Measurements from ENCODE around the gene HSPB1. TPM values are rescaled to one million over a fixed set of nuclear protein-coding genes. Genes with fewer than 3 reads are reported as not detected.
"Not testable (repeated sequence)": the region's sequence is repeated elsewhere in the genome, so short reads cannot be mapped to it uniquely, and the experiment has no call there.

Gene HSPB1
- total RNA-seq, 1 experiment from 2014 or later = 198 TPM

DNA sequence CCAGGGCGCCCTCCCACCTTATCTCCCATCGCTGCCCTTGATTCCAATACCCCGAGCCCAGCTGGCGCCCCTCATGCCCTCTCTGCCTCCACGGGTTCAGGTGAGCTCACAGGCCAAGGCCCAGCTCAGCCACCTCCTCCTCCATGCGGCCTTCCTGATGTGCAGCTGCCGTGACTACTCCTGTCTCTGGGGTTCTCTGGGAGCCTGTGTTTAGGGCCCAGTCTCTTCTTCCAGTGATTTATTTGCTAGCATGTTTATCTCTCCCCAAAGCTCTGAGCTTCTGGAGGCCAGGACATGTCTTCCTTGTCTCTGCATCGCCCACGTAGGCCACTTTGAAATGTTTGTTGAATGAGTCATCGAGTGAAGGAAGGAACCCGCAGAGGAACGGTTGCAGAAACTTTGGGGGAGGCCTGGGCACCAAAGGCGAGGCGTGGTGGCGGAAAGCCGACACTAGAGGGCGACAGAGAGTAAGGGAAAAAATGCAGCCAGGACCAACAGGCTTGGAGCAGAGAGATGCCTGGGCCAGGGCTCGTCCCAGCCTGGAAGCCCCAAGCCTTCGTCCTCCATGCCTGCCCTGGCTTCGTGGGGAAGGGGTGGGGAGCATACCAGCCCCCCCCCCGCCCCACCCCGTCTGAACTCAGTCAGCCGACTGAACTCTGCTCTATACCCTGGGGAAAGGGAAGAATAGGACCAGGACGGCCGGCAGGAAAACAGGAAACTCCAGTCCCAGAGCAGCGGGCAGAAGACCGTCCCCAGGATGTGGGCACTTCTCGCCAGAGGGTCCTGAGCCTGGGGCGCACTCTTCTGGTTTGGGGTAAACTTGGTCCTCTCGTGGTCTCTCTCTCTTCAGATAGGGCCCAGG lies 10.9 kb upstream of the HSPB1 start:
- TF ChIP-seq, protein P1, sequence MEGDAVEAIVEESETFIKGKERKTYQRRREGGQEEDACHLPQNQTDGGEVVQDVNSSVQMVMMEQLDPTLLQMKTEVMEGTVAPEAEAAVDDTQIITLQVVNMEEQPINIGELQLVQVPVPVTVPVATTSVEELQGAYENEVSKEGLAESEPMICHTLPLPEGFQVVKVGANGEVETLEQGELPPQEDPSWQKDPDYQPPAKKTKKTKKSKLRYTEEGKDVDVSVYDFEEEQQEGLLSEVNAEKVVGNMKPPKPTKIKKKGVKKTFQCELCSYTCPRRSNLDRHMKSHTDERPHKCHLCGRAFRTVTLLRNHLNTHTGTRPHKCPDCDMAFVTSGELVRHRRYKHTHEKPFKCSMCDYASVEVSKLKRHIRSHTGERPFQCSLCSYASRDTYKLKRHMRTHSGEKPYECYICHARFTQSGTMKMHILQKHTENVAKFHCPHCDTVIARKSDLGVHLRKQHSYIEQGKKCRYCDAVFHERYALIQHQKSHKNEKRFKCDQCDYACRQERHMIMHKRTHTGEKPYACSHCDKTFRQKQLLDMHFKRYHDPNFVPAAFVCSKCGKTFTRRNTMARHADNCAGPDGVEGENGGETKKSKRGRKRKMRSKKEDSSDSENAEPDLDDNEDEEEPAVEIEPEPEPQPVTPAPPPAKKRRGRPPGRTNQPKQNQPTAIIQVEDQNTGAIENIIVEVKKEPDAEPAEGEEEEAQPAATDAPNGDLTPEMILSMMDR (IDR thresholded peaks at IDR 0.05; ENCODE audit: unreplicated experiment) = peak; percentile 89
- peaks cover 41% of the 10 kb centered on the region for H3K4me1 Mint-ChIP-seq (ENCODE audit: insufficient read depth, unreplicated experiment)
- H3K9me3 Mint-ChIP-seq (ENCODE audit: unreplicated experiment) = no peaks in the 10 kb centered on the region
- peak overlapping the region; percentile 84 for H3K27ac Mint-ChIP-seq (ENCODE audit: low read depth, unreplicated experiment)
- no peaks in the 10 kb centered on the region for H3K27me3 Mint-ChIP-seq (ENCODE audit: insufficient read depth, unreplicated experiment)
- H3K4me3 Mint-ChIP-seq (ENCODE audit: unreplicated experiment) = peak overlapping the region; percentile 29
- no TSS peak for BruUV-seq (replicated peaks)
- intact Hi-C loops (cut with micrococcal nuclease) = loop anchor here (1.0 kb wide), 2 partner anchors 23 to 113 kb away; no protein-coding TSS in a partner anchor
- peak; percentile 99 for DNase-seq (ENCODE audit: unreplicated experiment)
- ChIA-PET CTCF (interaction anchor here (0.6 to 8.6 kb wide), 34 partner anchors 8 to 315 kb away, joined by 3 to 232 read pairs (median 4); no protein-coding TSS in a partner anchor), POLR2A (interaction anchor here (0.6 to 8.8 kb wide), 16 partner anchors 9 to 243 kb away, joined by 3 to 283 read pairs (median 4); partner anchors contain the start of genes HSPB1, MDH2, STYXL1 and YWHAG)
- peaks cover 5% of the 10 kb centered on the region for H3K36me3 Mint-ChIP-seq (ENCODE audit: insufficient read depth, unreplicated experiment)

DNA sequence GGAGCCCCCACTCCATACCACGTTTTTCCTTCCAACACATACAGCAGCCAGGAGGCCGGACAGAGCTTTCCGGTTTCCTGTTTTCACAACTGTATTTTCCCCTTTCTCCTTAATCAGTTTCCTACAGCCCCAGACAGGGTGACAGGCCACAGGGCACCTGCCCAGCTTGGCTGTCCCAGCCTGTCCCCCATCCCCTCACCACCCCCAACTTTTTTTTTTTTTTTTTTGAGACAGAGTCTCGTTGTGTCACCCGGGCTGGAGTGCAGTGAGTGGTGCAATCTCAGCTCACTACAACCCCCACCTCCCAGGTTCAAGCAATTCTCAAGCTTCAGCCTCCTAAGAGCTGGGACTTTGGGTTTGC lies 10.3 kb upstream of the HSPB1 start:
- H3K36me3 Mint-ChIP-seq (ENCODE audit: insufficient read depth, unreplicated experiment) = peaks cover 5% of the 10 kb centered on the region
- ChIA-PET POLR2A (interaction anchor here (1.1 to 8.8 kb wide), 7 partner anchors 16 to 244 kb away, joined by 4 to 283 read pairs (median 14); partner anchors contain the start of genes HSPB1, MDH2, STYXL1 and YWHAG), CTCF (interaction anchor here (0.6 to 8.6 kb wide), 11 partner anchors 10 to 145 kb away, joined by 3 to 232 read pairs (median 5); no protein-coding TSS in a partner anchor)
- peak; percentile 62 for DNase-seq (ENCODE audit: unreplicated experiment)
- H3K27me3 Mint-ChIP-seq (ENCODE audit: insufficient read depth, unreplicated experiment) = no peaks in the 10 kb centered on the region
- H3K4me1 Mint-ChIP-seq (ENCODE audit: insufficient read depth, unreplicated experiment) = peaks cover 47% of the 10 kb centered on the region
- BruUV-seq (replicated peaks) = TSS peak; percentile 88
- TF ChIP-seq, protein P1 (IDR thresholded peaks at IDR 0.05; ENCODE audit: unreplicated experiment) = no peak
- peak overlapping the region; percentile 84 for H3K27ac Mint-ChIP-seq (ENCODE audit: low read depth, unreplicated experiment)
- intact Hi-C loops (cut with micrococcal nuclease) = no loop called here
- no peaks in the 10 kb centered on the region for H3K9me3 Mint-ChIP-seq (ENCODE audit: unreplicated experiment)
- H3K4me3 Mint-ChIP-seq (ENCODE audit: unreplicated experiment) = peak overlapping the region; percentile 29

DNA sequence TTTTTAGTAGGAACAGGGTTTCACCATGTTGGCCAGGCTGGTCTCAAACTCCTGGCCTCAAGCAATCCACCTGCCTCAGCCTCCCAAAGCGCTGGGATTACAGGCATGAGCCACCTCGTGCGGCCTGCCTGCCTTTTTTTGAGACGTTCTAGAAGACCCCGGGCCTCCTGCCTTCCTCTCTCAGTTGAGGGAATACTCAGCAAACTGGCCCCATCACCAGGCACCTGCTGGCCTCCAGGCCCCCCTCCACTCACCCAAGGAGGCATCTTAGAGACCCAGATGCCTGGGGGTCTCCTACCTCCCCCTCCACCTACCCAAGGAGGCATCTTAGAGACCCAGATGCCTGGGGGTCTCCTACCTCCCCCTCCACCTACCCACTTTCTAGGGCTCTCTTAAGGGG lies 9.6 kb upstream of the HSPB1 start:
- CTCF ChIA-PET = interaction anchor here (0.6 to 8.6 kb wide), 5 partner anchors 12 to 146 kb away, joined by 3 to 232 read pairs (median 41); no protein-coding TSS in a partner anchor
- BruUV-seq (replicated peaks) = not testable (repeated sequence)

GRCh38 chr7:76293407-76293901 lies 9.0 kb upstream of the HSPB1 start:
- H3K4me1 Mint-ChIP-seq (ENCODE audit: insufficient read depth, unreplicated experiment) = peaks cover 50% of the 10 kb centered on the region

More for the DNA sequence above, 9.6 kb upstream of the HSPB1 start:
- DNase-seq (ENCODE audit: unreplicated experiment); H3K9me3 Mint-ChIP-seq (ENCODE audit: unreplicated experiment); intact Hi-C loops (cut with micrococcal nuclease); H3K27me3 Mint-ChIP-seq (ENCODE audit: insufficient read depth, unreplicated experiment); H3K36me3 Mint-ChIP-seq (ENCODE audit: insufficient read depth, unreplicated experiment): not testable (repeated sequence)
- POLR2A ChIA-PET = interaction anchor here (1.0 to 8.8 kb wide), 7 partner anchors 8 to 114 kb away, joined by 3 to 283 read pairs (median 24); partner anchors contain the start of genes HSPB1 and YWHAG
- Mint-ChIP-seq H3K4me1 (ENCODE audit: insufficient read depth, unreplicated experiment) (peaks cover 50% of the 10 kb centered on the region), H3K27ac (ENCODE audit: low read depth, unreplicated experiment) (peak overlapping the region; percentile 95), H3K4me3 (ENCODE audit: unreplicated experiment) (peak overlapping the region; percentile 78)

More at GRCh38 chr7:76293407-76293901, 9.0 kb upstream of the HSPB1 start:
- ChIA-PET CTCF (interaction anchor here (0.9 to 8.6 kb wide), 4 partner anchors 12 to 239 kb away, joined by 3 to 232 read pairs (median 6); no protein-coding TSS in a partner anchor), POLR2A (interaction anchor here (1.0 to 8.8 kb wide), 6 partner anchors 8 to 128 kb away, joined by 3 to 283 read pairs (median 7); partner anchors contain the start of genes HSPB1 and YWHAG)
- peak overlapping the region; percentile 95 for H3K27ac Mint-ChIP-seq (ENCODE audit: low read depth, unreplicated experiment)
- H3K9me3 Mint-ChIP-seq (ENCODE audit: unreplicated experiment) = no peaks in the 10 kb centered on the region
- no peaks in the 10 kb centered on the region for H3K27me3 Mint-ChIP-seq (ENCODE audit: insufficient read depth, unreplicated experiment)
- no TSS peak for BruUV-seq (replicated peaks)
- H3K4me3 Mint-ChIP-seq (ENCODE audit: unreplicated experiment) = peak overlapping the region; percentile 78
- no peak for DNase-seq (ENCODE audit: unreplicated experiment)
- intact Hi-C loops (cut with micrococcal nuclease) = no loop called here
- TF ChIP-seq, protein P1 (IDR thresholded peaks at IDR 0.05; ENCODE audit: unreplicated experiment) = no peak
- H3K36me3 Mint-ChIP-seq (ENCODE audit: insufficient read depth, unreplicated experiment) = peaks cover 5% of the 10 kb centered on the region

Measured in MCF 10A (cell line).